Tibial nerve (tissue), 3 donors: Measurements from ENCODE around the gene CAD.

Source experiments
- POLR2A ChIP-seq, 2 donors: fragments of 450-650 bp; IDR thresholded peaks; one replicate each; pipeline ENCODE4 v1.6.1; 2017; ENCODE audit warnings: antibody characterized with exemption in 2 of 2, mild to moderate bottlenecking in 2 of 2, moderate library complexity in 2 of 2
- TF ChIP-seq, protein P1 (sequence below), 5 experiments: fragments of 200-600 bp in 3 of 5; fragments of 450-650 bp in 2 of 5; sonication (generic) in 3 of 5; IDR thresholded peaks; one replicate each; pipeline ENCODE4 v1.5.1; 2016 to 2019; ENCODE audit warnings: antibody characterized with exemption in 5 of 5, mild to moderate bottlenecking in 3 of 5, moderate library complexity in 2 of 5

- TF ChIP-seq, protein P1, sequence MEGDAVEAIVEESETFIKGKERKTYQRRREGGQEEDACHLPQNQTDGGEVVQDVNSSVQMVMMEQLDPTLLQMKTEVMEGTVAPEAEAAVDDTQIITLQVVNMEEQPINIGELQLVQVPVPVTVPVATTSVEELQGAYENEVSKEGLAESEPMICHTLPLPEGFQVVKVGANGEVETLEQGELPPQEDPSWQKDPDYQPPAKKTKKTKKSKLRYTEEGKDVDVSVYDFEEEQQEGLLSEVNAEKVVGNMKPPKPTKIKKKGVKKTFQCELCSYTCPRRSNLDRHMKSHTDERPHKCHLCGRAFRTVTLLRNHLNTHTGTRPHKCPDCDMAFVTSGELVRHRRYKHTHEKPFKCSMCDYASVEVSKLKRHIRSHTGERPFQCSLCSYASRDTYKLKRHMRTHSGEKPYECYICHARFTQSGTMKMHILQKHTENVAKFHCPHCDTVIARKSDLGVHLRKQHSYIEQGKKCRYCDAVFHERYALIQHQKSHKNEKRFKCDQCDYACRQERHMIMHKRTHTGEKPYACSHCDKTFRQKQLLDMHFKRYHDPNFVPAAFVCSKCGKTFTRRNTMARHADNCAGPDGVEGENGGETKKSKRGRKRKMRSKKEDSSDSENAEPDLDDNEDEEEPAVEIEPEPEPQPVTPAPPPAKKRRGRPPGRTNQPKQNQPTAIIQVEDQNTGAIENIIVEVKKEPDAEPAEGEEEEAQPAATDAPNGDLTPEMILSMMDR (IDR thresholded peaks at IDR 0.05) = no peak
- TF ChIP-seq POLR2A (IDR thresholded peaks at IDR 0.05) = no peak
Measured at GRCh38 chr2:27265536-27265870, 48.3 kb downstream of the CAD start.
